IMR-90 (cell line): ENCODE data around the gene NARS2. TPM values are rescaled to one million over a fixed set of nuclear protein-coding genes. Genes with fewer than 3 reads are reported as not detected.

Experiments
- ATAC-seq: fragments of 200-7000 bp; cut with Tn5 transposase; 2 replicates; pipeline ENCODE4 v1.9.1; 2020; ENCODE audit warnings: low read depth, mild to moderate bottlenecking, moderate library complexity
- BruUV-seq: library from RNA; stranded (reverse); fragments of 400-500 nt; replicated peaks from 2 replicates; lab custom pipeline; 2021; lab: Mats Ljungman, UMichigan
- CTCF ChIA-PET: fragments of 300-600 bp; formaldehyde crosslinking; extraction: SDS; loops from one replicate; lab custom pipeline; 2021; ENCODE audit warnings: antibody characterized with exemption; lab: Yijun Ruan, JAX
- POLR2A ChIA-PET: fragments of 300-600 bp; sonication (Branson Sonifier 250); formaldehyde crosslinking; loops from one replicate; lab custom pipeline; 2022; ENCODE audit warnings: antibody characterized with exemption; ENCODE audit not compliant: unreplicated experiment; lab: Charles Lee
- DNase-seq: peaks from one replicate; pipeline ENCODE4 v3.0.0; 2013
- H2AFZ ChIP-seq: replicated peaks from 2 replicates; pipeline ENCODE3; 2013; ENCODE audit warnings: low read length, mild to moderate bottlenecking; ENCODE audit not compliant: poor library complexity
- H2AK5ac ChIP-seq: 2 replicates; pipeline ENCODE4 v1.6.1; 2013; ENCODE audit warnings: low read depth, low read length, inconsistent platforms
- H2AK9ac ChIP-seq: replicated peaks from 2 replicates; pipeline ENCODE3; 2013; ENCODE audit warnings: mild to moderate bottlenecking, low read depth, low read length, moderate library complexity; ENCODE audit not compliant: poor library complexity
- H2BK120ac ChIP-seq: 2 replicates; pipeline ENCODE4 v1.6.1; 2013; ENCODE audit warnings: low read depth, low read length, inconsistent platforms
- H2BK15ac ChIP-seq: 3 replicates; pipeline ENCODE4 v1.6.1; 2013; ENCODE audit warnings: low read depth, low read length, inconsistent platforms
- H2BK20ac ChIP-seq: 2 replicates; pipeline ENCODE4 v1.6.1; 2013; ENCODE audit warnings: low read depth, mild to moderate bottlenecking, inconsistent platforms, low read length, moderate library complexity
- H2BK5ac ChIP-seq: 2 replicates; pipeline ENCODE4 v1.6.1; 2013; ENCODE audit warnings: mild to moderate bottlenecking, low read depth, low read length, inconsistent platforms; ENCODE audit not compliant: poor library complexity, severe bottlenecking
- H3K14ac ChIP-seq: replicated peaks from 2 replicates; pipeline ENCODE4 v1.6.1; 2013; ENCODE audit warnings: low read depth, low read length, inconsistent platforms
- H3K18ac ChIP-seq: 2 replicates; pipeline ENCODE4 v1.6.1; 2013; ENCODE audit warnings: low read depth, low read length, control low read depth
- H3K23ac ChIP-seq: 2 replicates; pipeline ENCODE4 v1.6.1; 2013; ENCODE audit warnings: low read depth, low read length, inconsistent platforms
- H3K27ac ChIP-seq: 2 replicates; pipeline ENCODE4 v1.5.1; 2013; ENCODE audit warnings: mild to moderate bottlenecking, control low read depth, low read length; ENCODE audit not compliant: insufficient read depth
- H3K27me3 ChIP-seq: 2 replicates; pipeline ENCODE4 v1.6.1; 2013; ENCODE audit warnings: low read length; ENCODE audit not compliant: control insufficient read depth, insufficient read depth
- H3K36me3 ChIP-seq: 2 replicates; pipeline ENCODE4 v1.6.1; 2013; ENCODE audit warnings: low read length, mixed read lengths; ENCODE audit not compliant: control insufficient read depth, insufficient read depth
- H3K4ac ChIP-seq: 2 replicates; pipeline ENCODE4 v1.6.1; 2013; ENCODE audit warnings: low read depth, low read length, inconsistent platforms
- H3K4me1 ChIP-seq: 2 replicates; pipeline ENCODE4 v1.6.1; 2013; ENCODE audit warnings: low read length, mixed read lengths; ENCODE audit not compliant: control insufficient read depth, insufficient read depth
- H3K4me2 ChIP-seq: 2 replicates; pipeline ENCODE4 v1.6.1; 2013; ENCODE audit warnings: low read depth, mild to moderate bottlenecking, control low read depth, low read length, moderate library complexity
- H3K4me3 ChIP-seq: 2 replicates; pipeline ENCODE4 v1.5.1; 2013; ENCODE audit warnings: low read depth, mild to moderate bottlenecking, control low read depth, low read length, moderate library complexity; ENCODE audit not compliant: insufficient read depth
- H3K56ac ChIP-seq: 2 replicates; pipeline ENCODE4 v1.6.1; 2013; ENCODE audit warnings: low read length, inconsistent platforms; ENCODE audit not compliant: insufficient read depth; ENCODE audit errors: extremely low read depth
- H3K79me1 ChIP-seq, 2 experiments: 2 replicates each; pipeline ENCODE4 v1.6.1; 2013; ENCODE audit warnings: low read length in 2 of 2, inconsistent platforms in 1 of 2, low read depth in 1 of 2
- H3K9ac ChIP-seq: 2 replicates; pipeline ENCODE4 v1.6.1; 2013; ENCODE audit warnings: low read depth, low read length, control low read depth
- H3K9me1 ChIP-seq: 2 replicates; pipeline ENCODE4 v1.6.1; 2013; ENCODE audit warnings: low read length, inconsistent platforms; ENCODE audit not compliant: insufficient read depth
- H3K9me3 ChIP-seq: 2 replicates; pipeline ENCODE4 v1.6.1; 2013; ENCODE audit warnings: low read length; ENCODE audit not compliant: control insufficient read depth, insufficient read depth
- H4K20me1 ChIP-seq: 2 replicates; pipeline ENCODE4 v1.6.1; 2013; ENCODE audit warnings: low read length, inconsistent platforms; ENCODE audit not compliant: insufficient read depth
- H4K5ac ChIP-seq: 2 replicates; pipeline ENCODE4 v1.6.1; 2013; ENCODE audit warnings: mild to moderate bottlenecking, low read depth, low read length, control low read depth
- H4K8ac ChIP-seq, 2 experiments: 2 replicates each; pipeline ENCODE4 v1.6.1; 2013; ENCODE audit warnings: low read depth in 2 of 2, low read length in 2 of 2, control low read depth in 1 of 2, inconsistent platforms in 1 of 2
- H4K91ac ChIP-seq: 2 replicates; pipeline ENCODE4 v1.6.1; 2013; ENCODE audit warnings: low read depth, low read length, inconsistent platforms; ENCODE audit not compliant: insufficient read depth
- BHLHE40 ChIP-seq: fragments of 150-350 bp; IDR thresholded peaks from 2 replicates; pipeline ENCODE4 v1.6.1; 2016; ENCODE audit warnings: mild to moderate bottlenecking, low read depth, low read length
- CEBPB ChIP-seq: IDR thresholded peaks from 2 replicates; pipeline ENCODE4 v1.6.1; 2012; ENCODE audit warnings: low read depth, low read length, improper control_type of control experiment
- CHD1 ChIP-seq: IDR thresholded peaks from 2 replicates; pipeline ENCODE4 v1.6.1; 2012; ENCODE audit warnings: low read depth, low read length, improper control_type of control experiment
- FOS ChIP-seq: fragments of 150-350 bp; IDR thresholded peaks from 2 replicates; pipeline ENCODE4 v1.6.1; 2016; ENCODE audit warnings: low read depth, low read length
- MAFK ChIP-seq: IDR thresholded peaks from 2 replicates; pipeline ENCODE4 v1.6.1; 2012; ENCODE audit warnings: low read depth, low read length, improper control_type of control experiment
- MAZ ChIP-seq: IDR thresholded peaks from 2 replicates; pipeline ENCODE4 v1.6.1; 2012; ENCODE audit warnings: low read depth, mild to moderate bottlenecking, low read length, improper control_type of control experiment, moderate library complexity, borderline replicate concordance
- MXI1 ChIP-seq: IDR thresholded peaks from 2 replicates; pipeline ENCODE4 v1.6.1; 2012; ENCODE audit warnings: low read depth, mild to moderate bottlenecking, low read length, moderate library complexity, borderline replicate concordance
- NFE2L2 ChIP-seq: fragments of 150-350 bp; IDR thresholded peaks from 2 replicates; pipeline ENCODE4 v1.6.1; 2016; ENCODE audit warnings: low read depth, mild to moderate bottlenecking, low read length
- POLR2A ChIP-seq: IDR thresholded peaks from 2 replicates; pipeline ENCODE4 v1.6.1; 2012; ENCODE audit warnings: mild to moderate bottlenecking, low read depth, low read length
- RAD21 ChIP-seq: IDR thresholded peaks from 2 replicates; pipeline ENCODE4 v1.6.1; 2012; ENCODE audit warnings: low read length, improper control_type of control experiment
- RCOR1 ChIP-seq: IDR thresholded peaks from 2 replicates; pipeline ENCODE4 v1.6.1; 2012; ENCODE audit warnings: mild to moderate bottlenecking, low read length, improper control_type of control experiment; ENCODE audit not compliant: insufficient replicate concordance
- RFX5 ChIP-seq: IDR thresholded peaks from 2 replicates; pipeline ENCODE4 v1.8.0; 2012; ENCODE audit warnings: low read depth, mild to moderate bottlenecking, low read length, moderate library complexity
- SMC3 ChIP-seq: fragments of 150-350 bp; IDR thresholded peaks from 2 replicates; pipeline ENCODE4 v1.6.1; 2016; ENCODE audit warnings: low read depth, mild to moderate bottlenecking, antibody characterized with exemption, low read length, moderate library complexity
- dilution Hi-C: fragments of 300-500 bp; cut with HindIII; formaldehyde crosslinking; loops from one replicate; pipeline ENCODE4 v1.14.3; 2018; ENCODE audit warnings: low sequenced_read_pairs; ENCODE audit not compliant: unreplicated experiment
- in situ Hi-C: fragments of 300-500 bp; cut with MboI; formaldehyde crosslinking; loops from 3 replicates; pipeline ENCODE4 v1.14.3; 2019; ENCODE audit warnings: low sequenced_read_pairs, inconsistent platforms, mixed read lengths
- intact Hi-C: fragments of 100-400 bp; cut with micrococcal nuclease; formaldehyde crosslinking; loops from 2 replicates; pipeline ENCODE4 v1.10.0; 2022
- polyA plus RNA-seq, 3 experiments: library from polyadenylated mRNA; depleted of rRNA; stranded (reverse); fragments of >200 nt; gene quantifications; 2 replicates each; pipeline ENCODE4 v1.2.3, GENCODE V29; 2012; ENCODE audit warnings: low replicate concordance in 1 of 3
- total RNA-seq: library from RNA; depleted of rRNA; stranded (reverse); fragments of >200 nt; gene quantifications from 2 replicates; pipeline ENCODE4 v1.2.3, GENCODE V29; 2012
- TF ChIP-seq, protein P1 (sequence below): conservative IDR thresholded peaks from 2 replicates; pipeline ENCODE4 v1.5.1; 2012; ENCODE audit warnings: mild to moderate bottlenecking, low read depth, low read length, improper control_type of control experiment
- TF ChIP-seq, protein P2 (sequence below): fragments of 150-350 bp; IDR thresholded peaks from 2 replicates; pipeline ENCODE4 v1.6.1; 2017; ENCODE audit warnings: mild to moderate bottlenecking, antibody characterized with exemption, low read length, low read depth
- TF ChIP-seq, protein P3 (sequence below): fragments of 150-350 bp; IDR thresholded peaks from 2 replicates; pipeline ENCODE4 v1.6.1; 2016; ENCODE audit warnings: low read depth, mild to moderate bottlenecking, low read length, moderate library complexity, borderline replicate concordance

Gene NARS2
- total and polyA plus RNA-seq, 2 of the 4 experiments (the other 2 are of a cell fraction): 8.0 to 15.8 TPM

DNA sequence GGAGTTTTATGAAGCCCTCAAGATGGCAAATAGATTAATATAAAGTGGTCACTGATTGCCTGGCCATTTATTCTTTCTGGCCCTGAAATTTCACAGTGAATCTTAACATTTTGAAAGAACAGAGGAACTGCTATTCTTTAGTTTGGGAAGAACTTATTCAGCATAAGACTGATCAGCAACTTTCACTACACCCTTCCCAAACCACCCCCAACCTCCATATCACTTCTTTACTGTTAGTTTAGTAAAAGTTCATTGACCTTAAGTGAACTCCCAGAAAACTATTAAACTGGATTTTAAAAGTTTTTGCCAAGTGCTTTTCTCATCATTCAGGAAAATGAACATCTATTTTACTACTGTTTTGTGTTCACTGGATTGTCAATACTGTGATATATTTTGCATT, 77.4 kb downstream of the NARS2 start:
- BruUV-seq: no TSS peak
- Histone ChIP-seq H3K56ac (no peak overlapping the region), H3K36me3 (no peaks in the 10 kb centered on the region), H3K4me1 (peaks cover 5% of the 10 kb centered on the region; the same call in 1 of the 2 replicates), H2BK120ac (no peak overlapping the region), H3K27ac (no peak overlapping the region), H3K4me3 (no peak overlapping the region), H3K79me1 (peaks cover 0 to 4% of the 10 kb centered on the region in 2 experiments; a peak in 1 of 4 replicates), H2AK5ac (no peak overlapping the region), H4K91ac (no peak overlapping the region), H3K4me2 (no peak overlapping the region), H3K4ac (no peak overlapping the region), H3K18ac (no peak overlapping the region), H3K23ac (no peak overlapping the region), H4K8ac (no peak overlapping the region), H2BK15ac (no peak overlapping the region), H3K27me3 (no peaks in the 10 kb centered on the region), H3K9me1 (no peaks in the 10 kb centered on the region), H2AK9ac (no peak overlapping the region), H4K20me1 (no peaks in the 10 kb centered on the region), H2AFZ (no peak overlapping the region), H2BK5ac (no peak overlapping the region), H4K5ac (no peak overlapping the region), H2BK20ac (no peak overlapping the region), H3K9ac (no peak overlapping the region), H3K14ac (no peak overlapping the region), H3K9me3 (no peaks in the 10 kb centered on the region)
- TF ChIP-seq SMC3: no peak
- TF ChIP-seq RAD21: no peak
- TF ChIP-seq POLR2A: no peak
- no peak for TF ChIP-seq MXI1
- no peak for TF ChIP-seq RCOR1
- TF ChIP-seq, protein P1, sequence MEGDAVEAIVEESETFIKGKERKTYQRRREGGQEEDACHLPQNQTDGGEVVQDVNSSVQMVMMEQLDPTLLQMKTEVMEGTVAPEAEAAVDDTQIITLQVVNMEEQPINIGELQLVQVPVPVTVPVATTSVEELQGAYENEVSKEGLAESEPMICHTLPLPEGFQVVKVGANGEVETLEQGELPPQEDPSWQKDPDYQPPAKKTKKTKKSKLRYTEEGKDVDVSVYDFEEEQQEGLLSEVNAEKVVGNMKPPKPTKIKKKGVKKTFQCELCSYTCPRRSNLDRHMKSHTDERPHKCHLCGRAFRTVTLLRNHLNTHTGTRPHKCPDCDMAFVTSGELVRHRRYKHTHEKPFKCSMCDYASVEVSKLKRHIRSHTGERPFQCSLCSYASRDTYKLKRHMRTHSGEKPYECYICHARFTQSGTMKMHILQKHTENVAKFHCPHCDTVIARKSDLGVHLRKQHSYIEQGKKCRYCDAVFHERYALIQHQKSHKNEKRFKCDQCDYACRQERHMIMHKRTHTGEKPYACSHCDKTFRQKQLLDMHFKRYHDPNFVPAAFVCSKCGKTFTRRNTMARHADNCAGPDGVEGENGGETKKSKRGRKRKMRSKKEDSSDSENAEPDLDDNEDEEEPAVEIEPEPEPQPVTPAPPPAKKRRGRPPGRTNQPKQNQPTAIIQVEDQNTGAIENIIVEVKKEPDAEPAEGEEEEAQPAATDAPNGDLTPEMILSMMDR: no peak
- TF ChIP-seq BHLHE40: no peak
- TF ChIP-seq NFE2L2: no peak
- TF ChIP-seq, protein P2, sequence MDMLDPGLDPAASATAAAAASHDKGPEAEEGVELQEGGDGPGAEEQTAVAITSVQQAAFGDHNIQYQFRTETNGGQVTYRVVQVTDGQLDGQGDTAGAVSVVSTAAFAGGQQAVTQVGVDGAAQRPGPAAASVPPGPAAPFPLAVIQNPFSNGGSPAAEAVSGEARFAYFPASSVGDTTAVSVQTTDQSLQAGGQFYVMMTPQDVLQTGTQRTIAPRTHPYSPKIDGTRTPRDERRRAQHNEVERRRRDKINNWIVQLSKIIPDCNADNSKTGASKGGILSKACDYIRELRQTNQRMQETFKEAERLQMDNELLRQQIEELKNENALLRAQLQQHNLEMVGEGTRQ: no peak
- no peak for TF ChIP-seq FOS
- no peak for TF ChIP-seq MAZ
- no peak for TF ChIP-seq CHD1
- TF ChIP-seq, protein P3, sequence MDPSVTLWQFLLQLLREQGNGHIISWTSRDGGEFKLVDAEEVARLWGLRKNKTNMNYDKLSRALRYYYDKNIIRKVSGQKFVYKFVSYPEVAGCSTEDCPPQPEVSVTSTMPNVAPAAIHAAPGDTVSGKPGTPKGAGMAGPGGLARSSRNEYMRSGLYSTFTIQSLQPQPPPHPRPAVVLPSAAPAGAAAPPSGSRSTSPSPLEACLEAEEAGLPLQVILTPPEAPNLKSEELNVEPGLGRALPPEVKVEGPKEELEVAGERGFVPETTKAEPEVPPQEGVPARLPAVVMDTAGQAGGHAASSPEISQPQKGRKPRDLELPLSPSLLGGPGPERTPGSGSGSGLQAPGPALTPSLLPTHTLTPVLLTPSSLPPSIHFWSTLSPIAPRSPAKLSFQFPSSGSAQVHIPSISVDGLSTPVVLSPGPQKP: no peak
- TF ChIP-seq RFX5: no peak
- TF ChIP-seq MAFK: no peak
- TF ChIP-seq CEBPB: no peak
- intact Hi-C loops (loop anchor here (5.0 kb wide), 1 partner anchor 65 kb away; no protein-coding TSS in a partner anchor), dilution Hi-C loops (no loop called here), in situ Hi-C loops (no loop called here)
- ATAC-seq (no peak), DNase-seq (no peak)
- ChIA-PET CTCF (no interaction called here), POLR2A (no interaction called here)
